SK-N-SH treated with all-trans-retinoic acid at 6 μM for 48 hours (cell line): Measurements from ENCODE around the gene C15orf62.

Source experiments
- ATAC-seq: fragments of 200-7000 bp; cut with Tn5 transposase; 3 replicates; pipeline ENCODE4 v1.9.1; 2020; ENCODE audit warnings: mild to moderate bottlenecking, moderate library complexity
- ARNTL ChIP-seq: fragments of 450-650 bp; formaldehyde crosslinking; IDR thresholded peaks from 2 replicates; pipeline ENCODE4 v1.5.0; 2020; ENCODE audit warnings: low read depth, mild to moderate bottlenecking, moderate library complexity, borderline replicate concordance
- BACH2 ChIP-seq: fragments of 250-450 bp; sonication (Bioruptor Pico); IDR thresholded peaks from 2 replicates; pipeline ENCODE4 v1.9.0; 2021; ENCODE audit warnings: mild to moderate bottlenecking, borderline replicate concordance
- GLIS3 ChIP-seq: fragments of 250-450 bp; sonication (Bioruptor Pico); IDR thresholded peaks from 2 replicates; pipeline ENCODE4 v1.5.0; 2020; ENCODE audit warnings: mild to moderate bottlenecking, moderate library complexity
- ISL1 ChIP-seq: fragments of 250-450 bp; sonication (Bioruptor Pico); IDR thresholded peaks from 2 replicates; pipeline ENCODE4 v2.1.2; 2022; ENCODE audit warnings: mild to moderate bottlenecking, moderate library complexity
- OSR1 ChIP-seq: fragments of 250-450 bp; sonication (Bioruptor Pico); IDR thresholded peaks from 2 replicates; pipeline ENCODE4 v1.8.0; 2022; ENCODE audit warnings: moderate library complexity, mild to moderate bottlenecking, inconsistent platforms
- PPARA ChIP-seq: fragments of 250-450 bp; sonication (Bioruptor Pico); IDR thresholded peaks from 2 replicates; pipeline ENCODE4 v1.5.0; 2020; ENCODE audit warnings: mild to moderate bottlenecking, borderline replicate concordance
- RARB ChIP-seq: fragments of 250-450 bp; sonication (Bioruptor Pico); IDR thresholded peaks from 2 replicates; pipeline ENCODE4 v1.8.0; 2021; ENCODE audit warnings: mild to moderate bottlenecking, moderate library complexity
- SNAI2 ChIP-seq: fragments of 250-450 bp; sonication (Bioruptor Pico); IDR thresholded peaks from 2 replicates; pipeline ENCODE4 v1.5.0; 2020; ENCODE audit warnings: mild to moderate bottlenecking, moderate library complexity
- TCF4 ChIP-seq: fragments of 250-450 bp; sonication (Bioruptor Pico); IDR thresholded peaks from 2 replicates; pipeline ENCODE4 v1.8.0; 2021; ENCODE audit warnings: mild to moderate bottlenecking, moderate library complexity, borderline replicate concordance
- TOX ChIP-seq: fragments of 250-450 bp; sonication (Bioruptor Pico); IDR thresholded peaks from 2 replicates; pipeline ENCODE4 v1.8.0; 2021; ENCODE audit warnings: mild to moderate bottlenecking, moderate library complexity, borderline replicate concordance
- ZC3H10 ChIP-seq: fragments of 250-450 bp; sonication (Bioruptor Pico); IDR thresholded peaks from 2 replicates; pipeline ENCODE4 v1.5.1; 2021; ENCODE audit warnings: mild to moderate bottlenecking, moderate library complexity
- ZFP30 ChIP-seq: fragments of 450-650 bp; formaldehyde crosslinking; IDR thresholded peaks from 2 replicates; pipeline ENCODE4 v1.5.0; 2022; ENCODE audit warnings: mild to moderate bottlenecking, moderate library complexity
- ZNF565 ChIP-seq: fragments of 450-650 bp; formaldehyde crosslinking; conservative IDR thresholded peaks from 2 replicates; pipeline ENCODE4 v1.5.0; 2020; ENCODE audit warnings: low read depth, mild to moderate bottlenecking, moderate library complexity
- ZNF70 ChIP-seq: fragments of 450-650 bp; formaldehyde crosslinking; IDR thresholded peaks from 2 replicates; pipeline ENCODE4 v1.5.0; 2020; ENCODE audit warnings: mild to moderate bottlenecking, moderate library complexity
- TF ChIP-seq, protein P1 (sequence below): fragments of 250-450 bp; sonication (Bioruptor Pico); IDR thresholded peaks from 2 replicates; pipeline ENCODE4 v1.8.0; 2020; ENCODE audit warnings: mild to moderate bottlenecking, moderate library complexity, borderline replicate concordance
- TF ChIP-seq, protein P2 (sequence below): fragments of 250-450 bp; sonication (Bioruptor Pico); IDR thresholded peaks from 2 replicates; pipeline ENCODE4 v1.5.1; 2020; ENCODE audit warnings: low read depth, mild to moderate bottlenecking, moderate library complexity
- TF ChIP-seq, protein P3 (sequence below): fragments of 250-450 bp; sonication (Bioruptor Pico); IDR thresholded peaks from 2 replicates; pipeline ENCODE4 v1.5.1; 2021; ENCODE audit warnings: mild to moderate bottlenecking, moderate library complexity
- TF ChIP-seq, protein P4 (sequence below): fragments of 250-450 bp; sonication (Bioruptor Pico); IDR thresholded peaks from 2 replicates; pipeline ENCODE4 v1.8.0; 2021; ENCODE audit warnings: low read depth, mild to moderate bottlenecking, moderate library complexity, borderline replicate concordance
- TF ChIP-seq, protein P5 (sequence below): fragments of 250-450 bp; sonication (Bioruptor Pico); IDR thresholded peaks from 2 replicates; pipeline ENCODE4 v1.5.0; 2020; ENCODE audit warnings: mild to moderate bottlenecking, moderate library complexity

C15orf62 gene

DNA sequence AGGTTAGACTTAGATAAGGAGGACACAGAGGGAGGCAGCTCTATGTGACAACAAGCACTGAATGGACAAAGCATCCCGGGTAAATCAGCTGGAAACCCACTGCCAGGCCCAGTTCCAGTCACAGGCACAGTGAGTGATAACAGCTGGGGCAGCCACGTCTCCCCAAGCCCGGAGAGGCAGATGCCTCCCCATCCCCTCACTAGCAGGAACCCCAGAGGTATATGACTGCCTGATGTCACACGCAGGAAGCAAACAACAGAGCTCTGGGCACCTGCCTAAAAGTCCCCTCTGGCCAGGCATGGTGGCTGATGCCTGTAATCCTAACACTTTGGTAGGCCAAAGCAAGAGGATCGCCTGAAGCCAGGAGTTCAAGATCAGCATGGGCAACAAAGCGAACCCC is 18.2 kb downstream of the C15orf62 start:
- ATAC-seq, result peak; percentile 28; the same call in 2 of the 3 replicates
- TF ChIP-seq ARNTL (CRISPR knock-in tag) (no peak), PPARA (CRISPR knock-in tag) (no peak), ISL1 (no peak), ZFP30 (CRISPR knock-in tag) (no peak), BACH2 (CRISPR knock-in tag) (no peak), ZNF565 (no peak), TCF4 (CRISPR knock-in tag) (no peak), OSR1 (CRISPR knock-in tag) (no peak), SNAI2 (CRISPR knock-in tag) (no peak), GLIS3 (CRISPR knock-in tag) (no peak), TOX (CRISPR knock-in tag) (no peak), ZC3H10 (CRISPR knock-in tag) (no peak)
- TF ChIP-seq, protein P1, sequence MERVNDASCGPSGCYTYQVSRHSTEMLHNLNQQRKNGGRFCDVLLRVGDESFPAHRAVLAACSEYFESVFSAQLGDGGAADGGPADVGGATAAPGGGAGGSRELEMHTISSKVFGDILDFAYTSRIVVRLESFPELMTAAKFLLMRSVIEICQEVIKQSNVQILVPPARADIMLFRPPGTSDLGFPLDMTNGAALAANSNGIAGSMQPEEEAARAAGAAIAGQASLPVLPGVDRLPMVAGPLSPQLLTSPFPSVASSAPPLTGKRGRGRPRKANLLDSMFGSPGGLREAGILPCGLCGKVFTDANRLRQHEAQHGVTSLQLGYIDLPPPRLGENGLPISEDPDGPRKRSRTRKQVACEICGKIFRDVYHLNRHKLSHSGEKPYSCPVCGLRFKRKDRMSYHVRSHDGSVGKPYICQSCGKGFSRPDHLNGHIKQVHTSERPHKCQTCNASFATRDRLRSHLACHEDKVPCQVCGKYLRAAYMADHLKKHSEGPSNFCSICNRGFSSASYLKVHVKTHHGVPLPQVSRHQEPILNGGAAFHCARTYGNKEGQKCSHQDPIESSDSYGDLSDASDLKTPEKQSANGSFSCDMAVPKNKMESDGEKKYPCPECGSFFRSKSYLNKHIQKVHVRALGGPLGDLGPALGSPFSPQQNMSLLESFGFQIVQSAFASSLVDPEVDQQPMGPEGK (CRISPR knock-in tag), result no peak
- TF ChIP-seq, protein P2, sequence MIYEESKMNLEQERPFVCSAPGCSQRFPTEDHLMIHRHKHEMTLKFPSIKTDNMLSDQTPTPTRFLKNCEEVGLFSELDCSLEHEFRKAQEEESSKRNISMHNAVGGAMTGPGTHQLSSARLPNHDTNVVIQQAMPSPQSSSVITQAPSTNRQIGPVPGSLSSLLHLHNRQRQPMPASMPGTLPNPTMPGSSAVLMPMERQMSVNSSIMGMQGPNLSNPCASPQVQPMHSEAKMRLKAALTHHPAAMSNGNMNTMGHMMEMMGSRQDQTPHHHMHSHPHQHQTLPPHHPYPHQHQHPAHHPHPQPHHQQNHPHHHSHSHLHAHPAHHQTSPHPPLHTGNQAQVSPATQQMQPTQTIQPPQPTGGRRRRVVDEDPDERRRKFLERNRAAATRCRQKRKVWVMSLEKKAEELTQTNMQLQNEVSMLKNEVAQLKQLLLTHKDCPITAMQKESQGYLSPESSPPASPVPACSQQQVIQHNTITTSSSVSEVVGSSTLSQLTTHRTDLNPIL (CRISPR knock-in tag), result no peak
- TF ChIP-seq, protein P3, sequence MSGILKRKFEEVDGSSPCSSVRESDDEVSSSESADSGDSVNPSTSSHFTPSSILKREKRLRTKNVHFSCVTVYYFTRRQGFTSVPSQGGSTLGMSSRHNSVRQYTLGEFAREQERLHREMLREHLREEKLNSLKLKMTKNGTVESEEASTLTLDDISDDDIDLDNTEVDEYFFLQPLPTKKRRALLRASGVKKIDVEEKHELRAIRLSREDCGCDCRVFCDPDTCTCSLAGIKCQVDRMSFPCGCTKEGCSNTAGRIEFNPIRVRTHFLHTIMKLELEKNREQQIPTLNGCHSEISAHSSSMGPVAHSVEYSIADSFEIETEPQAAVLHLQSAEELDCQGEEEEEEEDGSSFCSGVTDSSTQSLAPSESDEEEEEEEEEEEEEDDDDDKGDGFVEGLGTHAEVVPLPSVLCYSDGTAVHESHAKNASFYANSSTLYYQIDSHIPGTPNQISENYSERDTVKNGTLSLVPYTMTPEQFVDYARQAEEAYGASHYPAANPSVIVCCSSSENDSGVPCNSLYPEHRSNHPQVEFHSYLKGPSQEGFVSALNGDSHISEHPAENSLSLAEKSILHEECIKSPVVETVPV (CRISPR knock-in tag), result no peak

DNA sequence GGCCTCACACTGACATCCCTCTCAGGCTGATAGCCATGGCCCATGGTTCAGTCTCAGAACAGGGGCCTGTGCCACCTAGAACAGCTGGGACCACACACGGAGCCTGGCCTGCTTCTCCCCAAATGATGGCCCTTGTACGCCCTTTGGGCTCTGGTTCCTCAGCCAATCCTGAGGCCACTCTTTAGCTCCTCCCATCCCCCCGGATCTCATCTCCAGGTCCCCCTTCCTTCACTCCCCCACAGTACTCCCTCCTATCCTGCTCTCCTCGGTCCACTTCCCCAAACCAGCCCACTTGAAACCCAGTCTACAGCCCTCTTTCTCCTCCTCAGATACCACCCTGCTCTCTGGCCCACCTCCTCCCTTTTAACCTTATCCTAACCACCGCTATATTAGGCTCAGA is 19.3 kb downstream of the C15orf62 start:
- ATAC-seq, result no peak
- TF ChIP-seq SNAI2 (CRISPR knock-in tag) (no peak), GLIS3 (CRISPR knock-in tag) (no peak), PPARA (CRISPR knock-in tag) (no peak), RARB (CRISPR knock-in tag) (no peak)
- TF ChIP-seq, protein P3 (CRISPR knock-in tag), result no peak
- TF ChIP-seq, protein P4, sequence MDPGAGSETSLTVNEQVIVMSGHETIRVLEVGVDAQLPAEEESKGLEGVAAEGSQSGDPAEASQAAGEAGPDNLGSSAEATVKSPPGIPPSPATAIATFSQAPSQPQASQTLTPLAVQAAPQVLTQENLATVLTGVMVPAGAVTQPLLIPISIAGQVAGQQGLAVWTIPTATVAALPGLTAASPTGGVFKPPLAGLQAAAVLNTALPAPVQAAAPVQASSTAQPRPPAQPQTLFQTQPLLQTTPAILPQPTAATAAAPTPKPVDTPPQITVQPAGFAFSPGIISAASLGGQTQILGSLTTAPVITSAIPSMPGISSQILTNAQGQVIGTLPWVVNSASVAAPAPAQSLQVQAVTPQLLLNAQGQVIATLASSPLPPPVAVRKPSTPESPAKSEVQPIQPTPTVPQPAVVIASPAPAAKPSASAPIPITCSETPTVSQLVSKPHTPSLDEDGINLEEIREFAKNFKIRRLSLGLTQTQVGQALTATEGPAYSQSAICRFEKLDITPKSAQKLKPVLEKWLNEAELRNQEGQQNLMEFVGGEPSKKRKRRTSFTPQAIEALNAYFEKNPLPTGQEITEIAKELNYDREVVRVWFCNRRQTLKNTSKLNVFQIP (CRISPR knock-in tag), result no peak
- TF ChIP-seq, all 23 proteins: peak for 0

DNA sequence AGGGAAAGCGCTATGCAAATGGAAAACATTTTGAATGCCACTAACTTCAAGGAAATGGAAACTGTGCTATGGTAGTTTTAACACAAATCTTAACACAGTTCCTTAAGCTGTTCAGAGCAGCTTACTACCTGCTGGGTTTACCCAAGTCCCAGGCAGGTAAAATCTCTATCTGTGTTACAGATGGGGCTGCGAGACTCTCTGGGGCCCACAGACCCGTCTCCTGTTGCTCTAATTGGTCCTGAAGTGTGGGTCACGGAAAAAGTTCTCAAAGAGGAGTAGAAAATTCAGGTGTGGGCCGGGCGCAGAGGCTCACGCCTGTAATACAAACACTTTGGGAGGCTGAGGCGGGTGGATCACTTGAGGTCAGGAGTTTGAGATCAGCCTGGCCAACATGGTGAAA is 20.2 kb downstream of the C15orf62 start:
- no peak for TF ChIP-seq ZNF70 (CRISPR knock-in tag)
- TF ChIP-seq PPARA (CRISPR knock-in tag), result no peak
- TF ChIP-seq, protein P5, sequence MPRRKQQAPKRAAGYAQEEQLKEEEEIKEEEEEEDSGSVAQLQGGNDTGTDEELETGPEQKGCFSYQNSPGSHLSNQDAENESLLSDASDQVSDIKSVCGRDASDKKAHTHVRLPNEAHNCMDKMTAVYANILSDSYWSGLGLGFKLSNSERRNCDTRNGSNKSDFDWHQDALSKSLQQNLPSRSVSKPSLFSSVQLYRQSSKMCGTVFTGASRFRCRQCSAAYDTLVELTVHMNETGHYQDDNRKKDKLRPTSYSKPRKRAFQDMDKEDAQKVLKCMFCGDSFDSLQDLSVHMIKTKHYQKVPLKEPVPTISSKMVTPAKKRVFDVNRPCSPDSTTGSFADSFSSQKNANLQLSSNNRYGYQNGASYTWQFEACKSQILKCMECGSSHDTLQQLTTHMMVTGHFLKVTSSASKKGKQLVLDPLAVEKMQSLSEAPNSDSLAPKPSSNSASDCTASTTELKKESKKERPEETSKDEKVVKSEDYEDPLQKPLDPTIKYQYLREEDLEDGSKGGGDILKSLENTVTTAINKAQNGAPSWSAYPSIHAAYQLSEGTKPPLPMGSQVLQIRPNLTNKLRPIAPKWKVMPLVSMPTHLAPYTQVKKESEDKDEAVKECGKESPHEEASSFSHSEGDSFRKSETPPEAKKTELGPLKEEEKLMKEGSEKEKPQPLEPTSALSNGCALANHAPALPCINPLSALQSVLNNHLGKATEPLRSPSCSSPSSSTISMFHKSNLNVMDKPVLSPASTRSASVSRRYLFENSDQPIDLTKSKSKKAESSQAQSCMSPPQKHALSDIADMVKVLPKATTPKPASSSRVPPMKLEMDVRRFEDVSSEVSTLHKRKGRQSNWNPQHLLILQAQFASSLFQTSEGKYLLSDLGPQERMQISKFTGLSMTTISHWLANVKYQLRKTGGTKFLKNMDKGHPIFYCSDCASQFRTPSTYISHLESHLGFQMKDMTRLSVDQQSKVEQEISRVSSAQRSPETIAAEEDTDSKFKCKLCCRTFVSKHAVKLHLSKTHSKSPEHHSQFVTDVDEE (CRISPR knock-in tag), result no peak
- no peak for TF ChIP-seq ZC3H10 (CRISPR knock-in tag)
- TF ChIP-seq, protein P1 (CRISPR knock-in tag), result no peak
- no peak for ATAC-seq
